ENCODE results near the gene OR1I1. TPM values are rescaled to one million over a fixed set of nuclear protein-coding genes. Genes with fewer than 3 reads are reported as not detected.
"Not testable (repeated sequence)": the region's sequence is repeated elsewhere in the genome, so short reads cannot be mapped to it uniquely, and the experiment has no call there.

OR1I1 gene
- total and polyA plus RNA-seq, 12 donors = not detected

DNA sequence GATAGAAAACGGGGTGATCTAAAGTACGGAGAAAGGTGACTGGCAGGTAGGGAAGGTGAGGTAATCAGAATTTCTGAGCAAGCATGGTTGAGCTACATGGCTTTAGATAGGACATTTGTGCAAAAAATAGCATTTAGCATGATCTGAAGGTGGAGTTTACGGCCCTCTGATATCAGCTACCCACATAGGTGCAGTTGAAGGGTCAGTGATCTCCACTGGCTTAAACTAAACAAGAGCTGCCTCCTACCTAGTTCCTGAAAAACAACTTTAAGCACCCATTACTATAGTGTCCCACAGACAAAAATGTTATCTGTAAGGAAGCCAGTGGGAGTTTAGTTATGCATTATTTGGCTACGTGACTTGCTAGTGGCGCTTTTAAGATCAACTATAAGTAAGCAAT lies 33.9 kb upstream of the OR1I1 start:
- H3K4me3 ChIP-seq = no peak overlapping the region
- H3K9me3 ChIP-seq (replicated peaks in 1 of 3) = no peaks in the 10 kb centered on the region
- WGBS, 4 donors = 70 to 81% (median 76%) methylated on average over 5 of the region's 5 CpGs
- no peaks in the 10 kb centered on the region for H3K36me3 ChIP-seq (replicated peaks in 1 of 2)
- H3K27ac ChIP-seq = no peak overlapping the region
- intact Hi-C loops (cut with DNase I) = no loop called here
- no peak for TF ChIP-seq POLR2A (IDR thresholded peaks at IDR 0.05)
- TF ChIP-seq, protein P1, sequence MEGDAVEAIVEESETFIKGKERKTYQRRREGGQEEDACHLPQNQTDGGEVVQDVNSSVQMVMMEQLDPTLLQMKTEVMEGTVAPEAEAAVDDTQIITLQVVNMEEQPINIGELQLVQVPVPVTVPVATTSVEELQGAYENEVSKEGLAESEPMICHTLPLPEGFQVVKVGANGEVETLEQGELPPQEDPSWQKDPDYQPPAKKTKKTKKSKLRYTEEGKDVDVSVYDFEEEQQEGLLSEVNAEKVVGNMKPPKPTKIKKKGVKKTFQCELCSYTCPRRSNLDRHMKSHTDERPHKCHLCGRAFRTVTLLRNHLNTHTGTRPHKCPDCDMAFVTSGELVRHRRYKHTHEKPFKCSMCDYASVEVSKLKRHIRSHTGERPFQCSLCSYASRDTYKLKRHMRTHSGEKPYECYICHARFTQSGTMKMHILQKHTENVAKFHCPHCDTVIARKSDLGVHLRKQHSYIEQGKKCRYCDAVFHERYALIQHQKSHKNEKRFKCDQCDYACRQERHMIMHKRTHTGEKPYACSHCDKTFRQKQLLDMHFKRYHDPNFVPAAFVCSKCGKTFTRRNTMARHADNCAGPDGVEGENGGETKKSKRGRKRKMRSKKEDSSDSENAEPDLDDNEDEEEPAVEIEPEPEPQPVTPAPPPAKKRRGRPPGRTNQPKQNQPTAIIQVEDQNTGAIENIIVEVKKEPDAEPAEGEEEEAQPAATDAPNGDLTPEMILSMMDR (IDR thresholded peaks at IDR 0.05) = no peak
- no peaks in the 10 kb centered on the region for H3K4me1 ChIP-seq (replicated peaks in 1 of 2)
- no peaks in the 10 kb centered on the region for H3K27me3 ChIP-seq
- DNase-seq = no peak

DNA sequence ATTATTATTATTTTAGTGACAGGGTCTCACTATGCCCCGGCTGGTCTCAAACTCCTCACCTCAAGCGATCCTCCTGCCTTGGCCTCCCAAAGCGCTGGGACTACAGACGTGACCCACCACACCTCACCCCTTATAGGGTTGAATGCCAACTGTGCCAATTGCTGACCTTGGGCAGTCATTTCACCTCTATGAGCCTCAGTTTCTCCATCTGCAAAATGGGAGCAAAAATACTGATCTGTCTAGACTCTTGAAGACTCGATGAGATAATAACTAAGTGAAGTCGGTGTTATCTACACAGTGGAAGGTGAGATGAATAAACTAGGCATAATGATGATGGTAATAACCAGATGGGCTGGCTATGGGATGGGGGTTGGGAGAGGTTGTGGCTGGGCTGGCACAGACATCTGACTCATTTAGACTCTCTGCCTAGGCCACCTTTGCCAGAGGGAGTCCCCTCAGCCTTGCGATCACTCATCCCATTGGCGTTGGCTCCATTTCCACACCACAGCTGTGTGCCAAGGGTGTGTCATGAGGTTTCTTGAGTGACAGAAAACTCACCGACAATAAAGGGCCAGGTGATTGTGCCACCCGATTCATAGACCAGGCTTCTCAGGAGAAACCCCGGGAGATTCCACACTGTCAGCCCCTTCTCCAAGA lies 33.0 kb upstream of the OR1I1 start, which contains the start of gene CASP14:
TSS of gene CASP14 (plus strand) at position 596 of the 657 bp plus-strand sequence. CDS start 2,772 bp downstream, outside the sequence.
- DNase-seq = no peak
- intact Hi-C loops (cut with DNase I) = no loop called here
- no peak for TF ChIP-seq POLR2A (IDR thresholded peaks at IDR 0.05)
- TF ChIP-seq, protein P1 (IDR thresholded peaks at IDR 0.05) = no peak
- Histone ChIP-seq H3K4me3 (no peak within 1 kb of the TSS), H3K27ac (no peak within 1 kb of the TSS), H3K27me3 (no peaks in the 10 kb centered on the region), H3K36me3 (replicated peaks in 1 of 2) (no peaks in the 10 kb centered on the region), H3K4me1 (replicated peaks in 1 of 2) (no peaks in the 10 kb centered on the region), H3K9me3 (replicated peaks in 1 of 3) (no peaks in the 10 kb centered on the region)
- 77 to 91% (median 87%) methylated on average over 7 to 11 of the region's 11 CpGs for WGBS, 4 donors

DNA sequence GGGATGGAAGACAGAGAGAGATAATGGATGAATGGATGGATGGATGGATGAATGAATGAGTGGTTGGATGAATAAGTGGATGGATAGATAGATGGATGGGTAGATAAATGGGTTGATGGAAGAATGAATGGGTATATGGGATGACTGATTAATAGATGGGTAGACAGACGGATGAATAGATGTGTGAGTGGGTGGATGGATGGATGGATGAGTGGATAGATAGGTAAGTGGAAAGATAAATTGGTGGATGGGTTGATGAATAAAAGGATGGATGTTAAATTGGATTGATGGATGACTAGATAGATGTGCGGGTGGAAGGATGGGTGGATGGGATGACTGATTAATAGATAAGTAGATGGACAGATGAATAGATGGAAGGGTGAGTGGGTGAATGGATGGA lies 31.4 kb upstream of the OR1I1 start:
- no peak overlapping the region for H3K27ac ChIP-seq
- intact Hi-C loops (cut with DNase I) = no loop called here
- no peaks in the 10 kb centered on the region for H3K9me3 ChIP-seq (replicated peaks in 1 of 3)
- H3K4me3 ChIP-seq = no peak overlapping the region
- no peaks in the 10 kb centered on the region for H3K36me3 ChIP-seq (replicated peaks in 1 of 2)
- TF ChIP-seq POLR2A (IDR thresholded peaks at IDR 0.05) = no peak
- TF ChIP-seq, protein P1 (IDR thresholded peaks at IDR 0.05) = no peak
- H3K27me3 ChIP-seq = peaks cover 4% of the 10 kb centered on the region
- no peak for DNase-seq
- no peaks in the 10 kb centered on the region for H3K4me1 ChIP-seq (replicated peaks in 1 of 2)
- 76 to 84% (median 80%) methylated on average over 2 of the region's 2 CpGs for WGBS, 4 donors

DNA sequence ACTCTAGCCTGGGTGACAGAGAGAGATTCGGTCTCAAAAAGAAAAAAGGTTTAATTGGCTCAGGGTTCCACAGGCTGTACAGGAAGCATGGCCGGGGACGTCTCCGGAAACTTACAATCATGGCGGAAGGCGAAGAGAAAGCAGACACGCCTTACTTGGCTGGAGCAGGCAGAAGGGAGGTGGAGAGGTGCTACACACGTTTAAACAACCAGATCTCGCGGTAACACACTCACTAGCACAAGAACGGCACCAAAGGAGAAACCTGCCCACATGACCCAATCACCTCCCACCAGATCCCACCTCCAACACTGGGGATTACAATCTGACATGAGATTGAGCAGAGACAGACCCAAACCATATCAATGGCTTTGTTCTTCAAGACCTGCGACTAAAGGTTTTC lies 20.0 kb upstream of the OR1I1 start:
- intact Hi-C loops (cut with DNase I) = no loop called here
- H3K36me3 ChIP-seq (replicated peaks in 1 of 2) = no peaks in the 10 kb centered on the region

DNA sequence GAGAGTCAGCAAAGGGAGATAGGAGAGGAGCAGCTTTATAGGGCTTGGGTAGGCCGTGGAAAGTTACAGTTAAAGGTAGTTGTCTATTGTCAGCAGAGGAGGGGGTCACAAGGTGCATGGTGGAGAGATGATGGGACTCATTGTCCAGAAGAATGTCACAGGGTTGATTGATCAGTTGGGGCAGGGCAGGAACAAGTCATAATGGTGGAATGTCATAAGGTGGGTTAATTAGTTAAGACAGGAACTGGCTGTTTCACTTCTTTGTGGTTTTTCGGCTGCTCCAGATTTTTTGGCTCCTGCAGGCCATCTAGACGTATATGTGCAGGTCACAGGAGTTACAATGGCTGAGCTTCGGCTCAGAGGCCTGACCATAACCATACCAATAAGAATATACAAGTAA lies 11.6 kb upstream of the OR1I1 start:
- H3K9me3 ChIP-seq (replicated peaks in 1 of 3); intact Hi-C loops (cut with DNase I); H3K4me3 ChIP-seq; H3K27me3 ChIP-seq; H3K27ac ChIP-seq; DNase-seq; H3K4me1 ChIP-seq (replicated peaks in 1 of 2); H3K36me3 ChIP-seq (replicated peaks in 1 of 2): not testable (repeated sequence)
- WGBS, 4 donors = 56 to 77% (median 68%) methylated on average over 4 of the region's 4 CpGs

More for the DNA sequence above, 20.0 kb upstream of the OR1I1 start:
- H3K9me3 ChIP-seq (replicated peaks in 1 of 3) = no peaks in the 10 kb centered on the region
- H3K27ac ChIP-seq = no peak overlapping the region
- H3K27me3 ChIP-seq = peaks cover 12% of the 10 kb centered on the region
- DNase-seq = no peak
- H3K4me3 ChIP-seq = no peak overlapping the region
- WGBS, 4 donors = 79 to 83% (median 80%) methylated on average over 12 of the region's 12 CpGs
- H3K4me1 ChIP-seq (replicated peaks in 1 of 2) = no peaks in the 10 kb centered on the region
- TF ChIP-seq, protein P1 (IDR thresholded peaks at IDR 0.05) = no peak
- no peak for TF ChIP-seq POLR2A (IDR thresholded peaks at IDR 0.05)

Measured in adrenal gland (tissue), 12 donors.